RPMI7951 (cell line): ENCODE results near the gene P2RY8. TPM values are rescaled to one million over a fixed set of nuclear protein-coding genes. Genes with fewer than 3 reads are reported as not detected.
"Not testable (repeated sequence)": the region's sequence is repeated elsewhere in the genome, so short reads cannot be mapped to it uniquely, and the experiment has no call there.

Experiments used
- DNase-seq: peaks from one replicate; pipeline ENCODE4 v3.0.0-alpha.2; 2012; ENCODE audit warnings: low read depth
- total RNA-seq: library from RNA; depleted of rRNA; stranded (reverse); fragments of >200 nt; shearing (Covaris generic); gene quantifications from 2 replicates; pipeline ENCODE4 v1.2.3, GENCODE V29; 2014

P2RY8 gene
- total RNA-seq, 1 experiment from 2014 or later, result not detected

- not testable (repeated sequence) for DNase-seq
Observed at GRCh38 chrX:1446984-1447968, 89.7 kb downstream of the P2RY8 start.

- no peak for DNase-seq
Observed at GRCh38 chrX:1444561-1445500, 92.2 kb downstream of the P2RY8 start.

- DNase-seq, result no peak
Observed at GRCh38 chrX:1443496-1444075, 93.4 kb downstream of the P2RY8 start.

- no peak for DNase-seq
Observed at GRCh38 chrX:1442724-1443367, 94.1 kb downstream of the P2RY8 start.

GRCh38 chrX:1442016-1442665, 94.8 kb downstream of the P2RY8 start:
- no peak for DNase-seq

- DNase-seq, result no peak
Observed at GRCh38 chrX:1440506-1440905, 96.5 kb downstream of the P2RY8 start.

- no peak for DNase-seq
Observed at GRCh38 chrX:1435241-1435895, 101.6 kb downstream of the P2RY8 start.

GRCh38 chrX:1434871-1435240, 102.1 kb downstream of the P2RY8 start:
- DNase-seq, result no peak

GRCh38 chrX:1433646-1434357, 103.2 kb downstream of the P2RY8 start:
- no peak for DNase-seq

- no peak for DNase-seq
Observed at GRCh38 chrX:1430451-1430850, 106.5 kb downstream of the P2RY8 start.

GRCh38 chrX:1427756-1428155, 109.2 kb downstream of the P2RY8 start:
- no peak for DNase-seq

GRCh38 chrX:1426321-1426720, 110.7 kb downstream of the P2RY8 start:
- not testable (repeated sequence) for DNase-seq

GRCh38 chrX:1425381-1425780, 111.6 kb downstream of the P2RY8 start:
- no peak for DNase-seq

GRCh38 chrX:1424147-1424851, 112.7 kb downstream of the P2RY8 start:
- DNase-seq, result no peak

GRCh38 chrX:1423215-1423614, 113.8 kb downstream of the P2RY8 start:
- no peak for DNase-seq

GRCh38 chrX:1422135-1422465, 114.9 kb downstream of the P2RY8 start:
- no peak for DNase-seq

- no peak for DNase-seq
Observed at GRCh38 chrX:1421433-1422134, 115.4 kb downstream of the P2RY8 start.

- no peak for DNase-seq
Observed at GRCh38 chrX:1420371-1420770, 116.6 kb downstream of the P2RY8 start.
